ENCODE measurements around the gene RIMKLB.

Gene RIMKLB

DNA sequence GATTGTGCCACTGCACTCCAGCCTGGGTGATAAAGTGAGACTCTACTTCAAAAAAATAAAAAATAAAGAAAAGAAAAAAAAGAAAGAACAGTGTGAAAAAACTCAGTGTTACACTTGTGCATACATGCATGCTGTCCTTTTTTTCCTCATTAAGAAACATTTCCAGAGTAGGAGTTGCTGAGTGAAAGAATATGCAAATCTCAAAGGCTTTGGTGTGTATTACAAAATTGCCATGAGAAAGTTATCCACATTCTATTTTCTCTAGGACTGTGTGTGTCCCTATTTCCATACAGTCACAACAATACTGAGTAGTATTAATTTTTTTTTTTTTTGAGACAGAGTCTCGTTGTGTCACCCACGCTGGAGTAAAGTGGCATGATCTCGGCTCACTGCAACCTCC is 123.8 kb downstream of the RIMKLB start:
- no peak for DNase-seq

GRCh38 chr12:8822298-8822697 is 124.5 kb downstream of the RIMKLB start, which contains the start of gene A2ML1:
A2ML1 (plus strand) TSS chr12:8822621; CDS start chr12:8822652, 31 bp downstream.
- no peak for DNase-seq

- DNase-seq = peak; percentile 39
These were observed 125.9 kb downstream of the RIMKLB start for GRCh38 chr12:8823565-8824300.

GRCh38 chr12:8827551-8828256 is 129.9 kb downstream of the RIMKLB start:
- no peak for DNase-seq

GRCh38 chr12:8828257-8829124 is 130.7 kb downstream of the RIMKLB start:
- DNase-seq = no peak

- DNase-seq = peak; percentile 46
These were observed 131.3 kb downstream of the RIMKLB start for GRCh38 chr12:8829125-8829518.

DNA sequence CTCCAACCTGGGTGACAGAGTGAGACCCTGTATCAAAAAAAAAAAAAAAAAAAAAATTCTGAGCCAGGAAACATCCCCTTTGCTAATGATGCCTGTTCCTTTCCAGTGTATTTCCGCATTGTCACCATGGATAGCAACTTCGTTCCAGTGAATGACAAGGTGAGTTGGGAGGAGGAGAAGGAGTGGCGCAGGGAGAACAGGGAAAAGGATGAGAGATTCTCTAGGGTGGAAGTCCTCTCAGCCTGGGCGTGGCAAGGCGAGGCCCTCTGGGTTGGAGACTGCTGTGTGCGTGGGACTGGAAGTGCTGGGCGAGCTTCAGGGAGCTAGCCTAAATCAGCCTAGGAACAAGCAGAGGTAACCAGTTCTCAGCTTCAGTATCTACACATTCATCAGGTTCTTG is 131.8 kb downstream of the RIMKLB start:
- no peak for DNase-seq

DNA sequence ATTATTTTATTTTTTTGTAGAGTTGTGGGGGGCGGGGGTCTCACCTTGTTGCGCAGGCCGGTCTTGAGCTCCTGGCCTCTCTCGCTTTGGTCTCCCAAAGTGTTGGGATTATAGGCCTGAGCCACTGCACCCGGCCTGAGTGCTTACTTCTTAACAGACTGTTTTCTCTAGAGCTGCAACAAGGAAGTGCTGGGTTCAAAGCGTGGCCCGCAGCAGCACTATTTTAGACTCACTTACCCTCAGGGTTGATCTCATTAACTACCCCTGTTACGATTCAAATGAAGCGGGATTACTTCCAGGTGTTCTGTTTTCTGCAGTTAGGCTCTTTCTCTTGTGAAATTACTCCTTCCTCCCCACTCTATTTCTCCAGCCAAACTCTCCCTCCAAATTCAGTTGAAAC is 133.3 kb downstream of the RIMKLB start:
- no peak for DNase-seq

DNA sequence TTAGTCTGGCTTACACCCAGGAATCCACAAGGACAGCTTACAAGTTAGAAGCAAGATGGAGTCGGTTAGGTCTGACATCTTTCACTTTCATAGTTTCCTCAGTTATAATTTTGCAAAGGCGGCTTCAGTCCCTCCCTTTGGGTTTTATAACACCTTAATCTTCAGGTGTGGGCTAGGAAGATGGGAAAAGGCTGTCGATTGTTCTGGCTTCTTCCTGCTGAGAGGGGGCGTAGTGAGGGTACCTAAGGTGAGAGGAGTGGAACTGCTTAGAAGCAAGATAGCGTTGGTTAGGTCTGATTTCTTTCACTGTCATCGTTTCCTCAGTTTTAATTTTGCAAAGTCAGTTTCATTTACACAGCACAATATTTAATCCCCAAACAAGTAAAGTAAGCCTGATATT is 134.7 kb downstream of the RIMKLB start:
- no peak for DNase-seq

Measured in DMS53 (cell line).